Cardiac fibroblast (primary cell): ENCODE measurements around the gene TMEM14A.
A peak's percentile ranks its signal among the peaks of the same experiment; 100 is the strongest.

Source experiments
- DNase-seq, 2 donors: peaks; one replicate each; pipeline versions ENCODE4 v3.0.0 to v3.0.0-alpha.2; 2010; ENCODE audit warnings: low read depth in 2 of 2
- H3K4me3 ChIP-seq, 2 donors: replicated peaks in 1 of 2; 1 replicate in 1 of 2; 2 replicates in 1 of 2; pipeline ENCODE4 v1.5.1; 2011; ENCODE audit warnings: low read depth in 2 of 2, low read length in 2 of 2, mild to moderate bottlenecking in 2 of 2, moderate library complexity in 1 of 2
- TF ChIP-seq, protein P1 (sequence below): IDR thresholded peaks from one replicate; pipeline ENCODE4 v1.5.1; 2011; ENCODE audit warnings: low read depth, mild to moderate bottlenecking, low read length, inconsistent platforms

Gene TMEM14A

DNA sequence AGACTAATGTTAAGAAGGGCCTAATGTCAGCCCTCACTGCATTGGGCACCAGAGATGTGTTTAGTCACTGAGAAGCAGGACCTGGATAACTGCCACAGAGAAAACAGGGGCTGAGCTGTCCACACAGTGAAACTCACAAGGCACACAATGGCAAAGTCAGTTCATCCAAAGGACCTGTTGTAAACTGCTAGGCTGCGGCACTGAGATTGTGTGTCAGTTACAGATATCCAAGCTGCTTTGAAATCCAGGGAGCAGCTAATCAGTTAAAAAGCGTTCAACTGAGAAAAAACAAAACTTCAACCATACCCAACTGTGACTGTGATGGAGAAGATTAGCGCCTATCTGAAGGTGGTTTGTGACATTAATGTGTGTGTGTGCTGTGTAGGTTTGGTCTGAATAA lies 27.8 kb upstream of the TMEM14A start:
- DNase-seq: peak in 1 of 2 donors; percentile 27
- no peak overlapping the region for H3K4me3 ChIP-seq
- TF ChIP-seq, protein P1, sequence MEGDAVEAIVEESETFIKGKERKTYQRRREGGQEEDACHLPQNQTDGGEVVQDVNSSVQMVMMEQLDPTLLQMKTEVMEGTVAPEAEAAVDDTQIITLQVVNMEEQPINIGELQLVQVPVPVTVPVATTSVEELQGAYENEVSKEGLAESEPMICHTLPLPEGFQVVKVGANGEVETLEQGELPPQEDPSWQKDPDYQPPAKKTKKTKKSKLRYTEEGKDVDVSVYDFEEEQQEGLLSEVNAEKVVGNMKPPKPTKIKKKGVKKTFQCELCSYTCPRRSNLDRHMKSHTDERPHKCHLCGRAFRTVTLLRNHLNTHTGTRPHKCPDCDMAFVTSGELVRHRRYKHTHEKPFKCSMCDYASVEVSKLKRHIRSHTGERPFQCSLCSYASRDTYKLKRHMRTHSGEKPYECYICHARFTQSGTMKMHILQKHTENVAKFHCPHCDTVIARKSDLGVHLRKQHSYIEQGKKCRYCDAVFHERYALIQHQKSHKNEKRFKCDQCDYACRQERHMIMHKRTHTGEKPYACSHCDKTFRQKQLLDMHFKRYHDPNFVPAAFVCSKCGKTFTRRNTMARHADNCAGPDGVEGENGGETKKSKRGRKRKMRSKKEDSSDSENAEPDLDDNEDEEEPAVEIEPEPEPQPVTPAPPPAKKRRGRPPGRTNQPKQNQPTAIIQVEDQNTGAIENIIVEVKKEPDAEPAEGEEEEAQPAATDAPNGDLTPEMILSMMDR: no peak

GRCh38 chr6:52644253-52644652 lies 26.7 kb upstream of the TMEM14A start:
- no peak for DNase-seq
- TF ChIP-seq, protein P1: no peak
- H3K4me3 ChIP-seq: no peak overlapping the region

- DNase-seq: no peak
- TF ChIP-seq, protein P1: no peak
- H3K4me3 ChIP-seq: no peak overlapping the region
These were observed 24.9 kb upstream of the TMEM14A start for GRCh38 chr6:52645976-52646375.

DNA sequence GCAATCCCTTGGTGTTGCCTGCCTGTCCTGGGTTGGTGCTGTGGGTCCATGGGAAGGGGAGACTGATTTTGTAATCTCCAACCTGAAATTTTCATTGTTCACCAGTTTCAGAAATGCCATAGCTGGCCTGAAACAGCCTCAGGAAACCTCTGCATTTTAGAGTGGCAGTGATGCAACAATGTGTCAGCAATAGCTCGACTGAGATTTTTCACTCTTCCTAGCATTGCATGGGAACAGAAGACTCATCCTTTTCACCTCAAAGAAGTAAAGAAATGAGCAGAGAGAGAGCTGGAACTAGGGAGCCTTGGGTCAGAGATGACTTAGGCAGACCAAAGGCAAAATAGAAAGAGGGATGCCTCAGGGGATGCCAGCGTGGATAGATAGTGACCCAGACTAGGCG lies 23.7 kb upstream of the TMEM14A start:
- H3K4me3 ChIP-seq: no peak overlapping the region
- TF ChIP-seq, protein P1: no peak
- DNase-seq: peak; percentile 41 to 75

GRCh38 chr6:52649536-52650160 lies 21.3 kb upstream of the TMEM14A start:
- TF ChIP-seq, protein P1: no peak
- H3K4me3 ChIP-seq: no peak overlapping the region
- no peak for DNase-seq

GRCh38 chr6:52650941-52651340 lies 20.0 kb upstream of the TMEM14A start:
- no peak overlapping the region for H3K4me3 ChIP-seq
- peak in 1 of 2 donors; percentile 69 for DNase-seq
- TF ChIP-seq, protein P1: no peak

- no peak for DNase-seq
- no peak overlapping the region for H3K4me3 ChIP-seq
- TF ChIP-seq, protein P1: no peak
These were observed 17.8 kb upstream of the TMEM14A start for GRCh38 chr6:52653151-52653550.
